D721Med (cell line): Measurements from ENCODE around the gene TENM4.

ENCODE experiments used
- DNase-seq: peaks from one replicate; pipeline ENCODE4 v3.0.0; 2011; ENCODE audit warnings: low spot score; ENCODE audit not compliant: insufficient read length
- FAIRE-seq: peaks from 2 replicates; lab custom pipeline; 2011; peaks lifted over from hg19 to GRCh38; lab: Jason Lieb, UNC
- CTCF ChIP-seq: IDR thresholded peaks from 2 replicates; pipeline ENCODE4 v1.5.1; 2012; ENCODE audit warnings: mild to moderate bottlenecking, control low read depth; ENCODE audit not compliant: insufficient read depth; ENCODE audit errors: missing control alignments

TENM4 gene

GRCh38 chr11:78912778-78913177, 528.1 kb downstream of the TENM4 start:
- TF ChIP-seq CTCF = no peak
- DNase-seq (no peak), FAIRE-seq (no peak)

GRCh38 chr11:78910322-78910721, 530.5 kb downstream of the TENM4 start:
- FAIRE-seq = no peak
- no peak for DNase-seq
- no peak for TF ChIP-seq CTCF

- DNase-seq (no peak), FAIRE-seq (no peak)
- TF ChIP-seq CTCF = no peak
These were observed 531.4 kb downstream of the TENM4 start for GRCh38 chr11:78909386-78909785.

GRCh38 chr11:78907636-78908035, 533.2 kb downstream of the TENM4 start:
- no peak for TF ChIP-seq CTCF
- no peak for FAIRE-seq
- no peak for DNase-seq

GRCh38 chr11:78906566-78906965, 534.3 kb downstream of the TENM4 start:
- FAIRE-seq = no peak
- no peak for TF ChIP-seq CTCF
- no peak for DNase-seq

- DNase-seq (no peak), FAIRE-seq (no peak)
These were observed 535.1 kb downstream of the TENM4 start for GRCh38 chr11:78905756-78906155.

More at GRCh38 chr11:78905756-78906155, 535.1 kb downstream of the TENM4 start:
- TF ChIP-seq CTCF = no peak
